ENCODE results near the gene CACTIN. TPM values are rescaled to one million over a fixed set of nuclear protein-coding genes. Genes with fewer than 3 reads are reported as not detected.

CACTIN gene
- total and polyA plus RNA-seq, 10 donors: 10.8 to 27.1 (median 21.8) TPM

GRCh38 chr19:3573858-3574637, 52.5 kb downstream of the CACTIN start:
- peaks cover 0 to 45% (median 4%) of the 10 kb centered on the region in 6 donors for H3K36me3 ChIP-seq
- H3K4me1 ChIP-seq: peaks cover 0 to 46% (median 30%) of the 10 kb centered on the region in 6 donors
- peak overlapping the region; percentile 86 to 98 (median 92) for H3K4me3 ChIP-seq
- TF ChIP-seq POLR2AphosphoS5 (IDR thresholded peaks at IDR 0.05) (peak in 2 of 3 donors; percentile 35 to 48), POLR2A (IDR thresholded peaks at IDR 0.05) (no peak)
- TF ChIP-seq, protein P1, sequence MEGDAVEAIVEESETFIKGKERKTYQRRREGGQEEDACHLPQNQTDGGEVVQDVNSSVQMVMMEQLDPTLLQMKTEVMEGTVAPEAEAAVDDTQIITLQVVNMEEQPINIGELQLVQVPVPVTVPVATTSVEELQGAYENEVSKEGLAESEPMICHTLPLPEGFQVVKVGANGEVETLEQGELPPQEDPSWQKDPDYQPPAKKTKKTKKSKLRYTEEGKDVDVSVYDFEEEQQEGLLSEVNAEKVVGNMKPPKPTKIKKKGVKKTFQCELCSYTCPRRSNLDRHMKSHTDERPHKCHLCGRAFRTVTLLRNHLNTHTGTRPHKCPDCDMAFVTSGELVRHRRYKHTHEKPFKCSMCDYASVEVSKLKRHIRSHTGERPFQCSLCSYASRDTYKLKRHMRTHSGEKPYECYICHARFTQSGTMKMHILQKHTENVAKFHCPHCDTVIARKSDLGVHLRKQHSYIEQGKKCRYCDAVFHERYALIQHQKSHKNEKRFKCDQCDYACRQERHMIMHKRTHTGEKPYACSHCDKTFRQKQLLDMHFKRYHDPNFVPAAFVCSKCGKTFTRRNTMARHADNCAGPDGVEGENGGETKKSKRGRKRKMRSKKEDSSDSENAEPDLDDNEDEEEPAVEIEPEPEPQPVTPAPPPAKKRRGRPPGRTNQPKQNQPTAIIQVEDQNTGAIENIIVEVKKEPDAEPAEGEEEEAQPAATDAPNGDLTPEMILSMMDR (IDR thresholded peaks at IDR 0.05 in 8 of 11, conservative IDR thresholded peaks at IDR 0.05 in 3 of 11): no peak
- H3K27ac ChIP-seq: peak overlapping the region in 6 of 8 donors; percentile 83 to 94 (median 90)
- 61 to 69% (median 66%) methylated on average over 44 to 55 of the region's 55 CpGs for WGBS, 5 donors
- no peaks in the 10 kb centered on the region for H3K9me3 ChIP-seq
- DNase-seq: peak; percentile 95
- H3K27me3 ChIP-seq (replicated peaks in 1 of 7): no peaks in the 10 kb centered on the region
- intact Hi-C loops (cut with DNase I; ENCODE audit: low total_unique reads): no loop called here

GRCh38 chr19:3573162-3573857, 53.3 kb downstream of the CACTIN start:
- H3K27ac ChIP-seq: peak overlapping the region; percentile 54 to 94 (median 87)
- peak; percentile 92 for DNase-seq
- H3K9me3 ChIP-seq: no peaks in the 10 kb centered on the region
- peak overlapping the region; percentile 86 to 98 (median 92) for H3K4me3 ChIP-seq
- TF ChIP-seq POLR2AphosphoS5 (IDR thresholded peaks at IDR 0.05) (no peak), POLR2A (IDR thresholded peaks at IDR 0.05) (no peak)
- TF ChIP-seq, protein P1 (IDR thresholded peaks at IDR 0.05 in 8 of 11, conservative IDR thresholded peaks at IDR 0.05 in 3 of 11): no peak
- H3K27me3 ChIP-seq (replicated peaks in 1 of 7): no peaks in the 10 kb centered on the region
- intact Hi-C loops (cut with DNase I; ENCODE audit: low total_unique reads): no loop called here
- H3K4me1 ChIP-seq: peaks cover 0 to 46% (median 30%) of the 10 kb centered on the region in 6 donors
- H3K36me3 ChIP-seq: peaks cover 0 to 39% (median 4%) of the 10 kb centered on the region in 6 donors
- 1 to 2% (median 1%) methylated on average over 14 to 60 of the region's 60 CpGs for WGBS, 5 donors

DNA sequence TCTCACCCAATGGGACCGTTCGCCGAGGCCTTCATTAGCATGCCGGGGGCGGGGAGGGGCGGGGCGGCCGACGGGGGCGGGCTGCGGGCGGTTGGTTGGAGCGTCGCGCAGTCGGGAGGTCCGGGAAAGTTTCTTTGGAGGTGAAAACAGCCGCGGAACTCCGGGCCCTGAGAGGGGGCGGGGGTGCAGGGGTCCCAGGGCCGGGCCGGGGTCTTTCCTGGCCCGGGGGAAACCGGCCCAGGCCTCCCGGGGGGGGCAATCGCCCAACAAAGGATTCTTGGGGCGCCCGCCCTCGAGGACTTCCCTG, 53.8 kb downstream of the CACTIN start, which contains the start of gene HMG20B:
HMG20B (plus strand) TSS at position 90 of the 307 bp plus-strand sequence. CDS start 366 bp downstream, outside the sequence.
- no peak for DNase-seq
- H3K4me1 ChIP-seq: peaks cover 0 to 46% (median 30%) of the 10 kb centered on the region in 6 donors
- H3K27me3 ChIP-seq (replicated peaks in 1 of 7): no peaks in the 10 kb centered on the region
- 0 to 2% (median 1%) methylated on average over 1 to 30 of the region's 30 CpGs for WGBS, 5 donors
- H3K4me3 ChIP-seq: peak within 1 kb of the TSS; percentile 86 to 98 (median 92)
- H3K27ac ChIP-seq: peak within 1 kb of the TSS; percentile 54 to 94 (median 87)
- H3K9me3 ChIP-seq: no peaks in the 10 kb centered on the region
- peaks cover 0 to 34% (median 4%) of the 10 kb centered on the region in 6 donors for H3K36me3 ChIP-seq
- TF ChIP-seq POLR2AphosphoS5 (IDR thresholded peaks at IDR 0.05): peak in 2 of 3 donors; percentile 3 to 45
- TF ChIP-seq, protein P1 (IDR thresholded peaks at IDR 0.05 in 8 of 11, conservative IDR thresholded peaks at IDR 0.05 in 3 of 11): peak in 1 of 11 experiments; percentile 2
- no peak for TF ChIP-seq POLR2A (IDR thresholded peaks at IDR 0.05)
- intact Hi-C loops (cut with DNase I; ENCODE audit: low total_unique reads): no loop called here
